Endothelial cell of umbilical vein (primary cell): ENCODE data around the gene STRIT1. TPM values are rescaled to one million over a fixed set of nuclear protein-coding genes. Genes with fewer than 3 reads are reported as not detected.

Experiments
- BruUV-seq: library from RNA; stranded (reverse); fragments of 400-500 nt; replicated peaks from 2 replicates; lab custom pipeline; 2021; lab: Mats Ljungman, UMichigan
- CTCF ChIA-PET: fragments of 300-600, 350-600 bp; sonication (Branson Sonifier 250); formaldehyde crosslinking; loops from one replicate; lab custom pipeline; 2021; ENCODE audit warnings: antibody characterized with exemption, inconsistent platforms; lab: Charles Lee
- POLR2A ChIA-PET: fragments of 300-600, 350-600 bp; sonication (Branson Sonifier 250); formaldehyde crosslinking; loops from one replicate; lab custom pipeline; 2021; ENCODE audit warnings: antibody characterized with exemption, inconsistent platforms; lab: Charles Lee
- DNase-seq: peaks from one replicate; pipeline ENCODE4 v3.0.0-alpha.2; 2011; ENCODE audit warnings: low read depth, low spot score
- FAIRE-seq: peaks from 2 replicates; lab custom pipeline; 2011; peaks lifted over from hg19 to GRCh38; lab: Jason Lieb, UNC
- H2AFZ ChIP-seq: 2 replicates; pipeline ENCODE4 v1.6.0; 2012; ENCODE audit warnings: low read depth, low read length, control low read depth, inconsistent platforms
- H3K27ac ChIP-seq: 2 replicates; pipeline ENCODE4 v1.5.1; 2011; ENCODE audit warnings: low read depth, mild to moderate bottlenecking, control low read depth, low read length, moderate library complexity; ENCODE audit not compliant: insufficient read depth
- H3K27me3 ChIP-seq, 2 experiments: 2 replicates each; pipeline versions ENCODE4 v1.6.0 to v1.6.1; 2011; ENCODE audit warnings: low read length in 2 of 2, mixed read lengths in 1 of 2; ENCODE audit not compliant: control insufficient read depth in 2 of 2, insufficient read depth in 2 of 2
- H3K36me3 ChIP-seq, 2 experiments: 2 replicates in 1 of 2; 3 replicates in 1 of 2; pipeline ENCODE4 v1.5.1; 2011; ENCODE audit warnings: low read length in 2 of 2, mild to moderate bottlenecking in 1 of 2, moderate library complexity in 1 of 2; ENCODE audit not compliant: control insufficient read depth in 2 of 2, insufficient read depth in 2 of 2; ENCODE audit errors: extremely low read depth in 1 of 2
- H3K4me1 ChIP-seq: 3 replicates; pipeline ENCODE4 v1.5.1; 2011; ENCODE audit warnings: mild to moderate bottlenecking, low read length; ENCODE audit not compliant: control insufficient read depth, insufficient read depth; ENCODE audit errors: extremely low read depth
- H3K4me2 ChIP-seq: 2 replicates; pipeline ENCODE4 v1.6.1; 2011; ENCODE audit warnings: low read length, control low read depth, mixed read lengths; ENCODE audit not compliant: insufficient read depth
- H3K4me3 ChIP-seq, 3 experiments: fragments of 200-600 bp in 1 of 3; sonication (generic), shearing (Covaris generic) in 1 of 3; replicated peaks in 1 of 3; 2 replicates each; pipeline ENCODE4 v1.5.1; 2011 to 2016; ENCODE audit warnings: control low read depth in 3 of 3, low read length in 3 of 3, mild to moderate bottlenecking in 2 of 3, inconsistent platforms in 1 of 3, low read depth in 1 of 3, moderate library complexity in 1 of 3; ENCODE audit not compliant: insufficient read depth in 1 of 3
- H3K79me2 ChIP-seq: 2 replicates; pipeline ENCODE4 v1.6.0; 2012; ENCODE audit warnings: low read length, inconsistent platforms; ENCODE audit not compliant: control insufficient read depth, insufficient read depth
- H3K9ac ChIP-seq: replicated peaks from 2 replicates; pipeline ENCODE3; 2011; ENCODE audit warnings: low read length, control low read depth; ENCODE audit not compliant: insufficient read depth; ENCODE audit errors: extremely low read depth
- H3K9me1 ChIP-seq: replicated peaks from 3 replicates; pipeline ENCODE4 v1.6.0; 2011; ENCODE audit warnings: mild to moderate bottlenecking, low read length; ENCODE audit not compliant: control insufficient read depth, insufficient read depth; ENCODE audit errors: extremely low read depth
- H3K9me3 ChIP-seq: replicated peaks from 2 replicates; pipeline ENCODE4 v1.5.1; 2012; ENCODE audit warnings: low read length, inconsistent platforms; ENCODE audit not compliant: control insufficient read depth, insufficient read depth
- H4K20me1 ChIP-seq: replicated peaks from 2 replicates; pipeline ENCODE3; 2011; ENCODE audit warnings: mild to moderate bottlenecking, low read length; ENCODE audit not compliant: control insufficient read depth, insufficient read depth; ENCODE audit errors: extremely low read depth
- CTCF ChIP-seq, 2 donors: IDR thresholded peaks; 1 replicate in 1 of 2; 2 replicates in 1 of 2; pipeline ENCODE4 v1.5.1; 2011; ENCODE audit warnings: low read length in 2 of 2, mild to moderate bottlenecking in 2 of 2, moderate library complexity in 2 of 2, control low read depth in 1 of 2, inconsistent platforms in 1 of 2, low read depth in 1 of 2; ENCODE audit not compliant: insufficient read depth in 1 of 2; ENCODE audit errors: extremely low read depth in 1 of 2
- EZH2 ChIP-seq: IDR thresholded peaks from 2 replicates; pipeline ENCODE4 v1.6.1; 2012; ENCODE audit warnings: borderline replicate concordance, low read depth, mild to moderate bottlenecking, moderate library complexity, low read length, inconsistent platforms; ENCODE audit not compliant: severe bottlenecking
- FOS ChIP-seq: IDR thresholded peaks from 2 replicates; pipeline ENCODE4 v1.6.1; 2011; ENCODE audit warnings: mild to moderate bottlenecking, low read length, moderate library complexity, borderline replicate concordance; ENCODE audit not compliant: insufficient read depth
- JUN ChIP-seq: IDR thresholded peaks from 2 replicates; pipeline ENCODE4 v1.6.1; 2011; ENCODE audit warnings: borderline replicate concordance, low read depth; ENCODE audit not compliant: insufficient read length, insufficient read depth
- MYC ChIP-seq: IDR thresholded peaks from one replicate; pipeline ENCODE4 v1.6.1; 2011; ENCODE audit warnings: mild to moderate bottlenecking, low read depth, low read length
- POLR2A ChIP-seq: IDR thresholded peaks from 2 replicates; pipeline ENCODE4 v1.6.1; 2012; ENCODE audit warnings: low read depth, mild to moderate bottlenecking, control low read depth, low read length
- POLR2AphosphoS5 ChIP-seq: IDR thresholded peaks from 2 replicates; pipeline ENCODE4 v1.6.1; 2012; ENCODE audit warnings: low read depth, mild to moderate bottlenecking, control low read depth, low read length, moderate library complexity; ENCODE audit not compliant: insufficient read depth
- dilution Hi-C: fragments of 300-500 bp; cut with MboI; formaldehyde crosslinking; loops from one replicate; pipeline ENCODE4 v1.15.0; 2019; ENCODE audit warnings: low sequenced_read_pairs; ENCODE audit not compliant: extremely low pct_ligation_motif_present
- intact Hi-C: fragments of 100-400 bp; cut with micrococcal nuclease; formaldehyde crosslinking; loops from one replicate; pipeline ENCODE4 v1.10.0; 2022
- polyA plus RNA-seq, 4 experiments: library from polyadenylated mRNA; depleted of rRNA in 3 of 4; stranded (reverse) in 3 of 4; unstranded in 1 of 4; fragments of >200 nt; gene quantifications; 2 replicates each; pipeline versions ENCODE4 v1.2.1 to v1.2.3, GENCODE V29; 2011 to 2012; ENCODE audit warnings: missing spikeins in 1 of 4
- total RNA-seq: library from RNA; stranded (reverse); gene quantifications from 2 replicates; pipeline ENCODE4 v1.2.3, GENCODE V29; 2021

The STRIT1 gene
- total and polyA plus RNA-seq, 2 donors (not counting 3 experiments of a cell fraction or from before 2014, with no cell fraction given) = not detected

DNA sequence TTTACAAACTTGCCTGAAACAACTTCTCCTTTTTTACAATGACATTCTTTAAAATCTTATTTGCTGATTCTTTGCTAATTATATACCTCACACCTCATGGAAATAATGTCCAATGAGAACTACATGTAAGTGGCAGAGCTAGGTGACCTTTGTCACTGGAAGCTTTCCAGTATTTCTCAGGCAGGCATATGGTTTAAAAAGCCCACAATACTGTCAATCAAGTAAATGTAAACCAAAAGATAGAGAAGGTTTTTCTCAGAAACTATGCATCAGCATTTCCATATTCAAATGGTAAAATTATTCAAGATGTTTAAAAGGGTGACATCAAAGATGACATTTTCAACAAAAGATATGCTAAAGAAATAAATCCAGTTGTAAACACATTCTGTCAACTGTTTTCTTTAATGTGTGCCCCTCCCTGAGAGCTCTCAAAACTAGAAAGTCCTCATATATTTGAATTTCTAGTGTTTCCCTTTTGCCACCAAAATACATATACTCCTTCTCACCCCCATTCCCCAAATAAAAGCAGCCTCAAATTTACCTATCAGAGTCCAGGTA lies 10.1 kb upstream of the STRIT1 start:
- no peak for FAIRE-seq
- intact Hi-C loops = no loop called here

More for the DNA sequence above, 10.1 kb upstream of the STRIT1 start:
- no peaks in the 10 kb centered on the region for H3K79me2 ChIP-seq
- POLR2A ChIA-PET = no interaction called here
- H3K27ac ChIP-seq = no peak overlapping the region
- no peaks in the 10 kb centered on the region for H3K27me3 ChIP-seq
- no peak overlapping the region for H3K9ac ChIP-seq
- no peak for DNase-seq
- TF ChIP-seq FOS (no peak), CTCF (IDR thresholded peaks at IDR 0.05; ENCODE audit: extremely low read depth in 1 of 2, insufficient read depth in 1 of 2, low read depth in 1 of 2, low read length in 2 of 2) (no peak), EZH2 (no peak), JUN (no peak), POLR2AphosphoS5 (no peak), MYC (no peak), POLR2A (no peak)
- peaks cover 5% of the 10 kb centered on the region for H3K4me1 ChIP-seq
- dilution Hi-C loops = no loop called here
- H3K4me3 ChIP-seq = no peak overlapping the region
- no peaks in the 10 kb centered on the region for H3K36me3 ChIP-seq
- CTCF ChIA-PET = interaction anchor here (1.3 kb wide), 1 partner anchor 349 kb away, joined by 5 read pairs; no protein-coding TSS in a partner anchor
- no peaks in the 10 kb centered on the region for H3K9me3 ChIP-seq
- no peaks in the 10 kb centered on the region for H3K9me1 ChIP-seq
- H3K4me2 ChIP-seq = no peak overlapping the region
- H2AFZ ChIP-seq = no peak overlapping the region
- H4K20me1 ChIP-seq = no peaks in the 10 kb centered on the region
- no TSS peak for BruUV-seq
